Astrocyte (in vitro differentiated cells and primary cell): Measurements from ENCODE around the gene PLXNB2. TPM values are rescaled to one million over a fixed set of nuclear protein-coding genes. Genes with fewer than 3 reads are reported as not detected.

Source experiments
- DNase-seq: peaks from one replicate; pipeline ENCODE4 v3.0.0-alpha.2; 2010; ENCODE audit warnings: low read depth
- FAIRE-seq: peaks from 2 replicates; lab custom pipeline; 2011; peaks lifted over from hg19 to GRCh38; lab: Jason Lieb, UNC
- H2AFZ ChIP-seq: 2 replicates; pipeline ENCODE4 v1.6.0; 2012; ENCODE audit warnings: low read depth, low read length, inconsistent platforms
- H3K27ac ChIP-seq: 2 replicates; pipeline ENCODE4 v1.5.1; 2011; ENCODE audit warnings: low read depth, low read length, inconsistent platforms
- H3K27me3 ChIP-seq: 2 replicates; pipeline ENCODE4 v1.6.0; 2011; ENCODE audit warnings: low read length, inconsistent platforms; ENCODE audit not compliant: insufficient read depth
- H3K36me3 ChIP-seq: 2 replicates; pipeline ENCODE4 v1.5.1; 2011; ENCODE audit warnings: low read length, inconsistent platforms; ENCODE audit not compliant: insufficient read depth
- H3K4me1 ChIP-seq: 2 replicates; pipeline ENCODE4 v1.5.1; 2011; ENCODE audit warnings: low read length, inconsistent platforms; ENCODE audit not compliant: insufficient read depth
- H3K4me2 ChIP-seq: 2 replicates; pipeline ENCODE4 v1.6.0; 2012; ENCODE audit warnings: low read length, inconsistent platforms
- H3K4me3 ChIP-seq: 2 replicates; pipeline ENCODE4 v1.5.1; 2011; ENCODE audit warnings: low read depth, mild to moderate bottlenecking, low read length, inconsistent platforms; ENCODE audit not compliant: insufficient read depth
- H3K79me2 ChIP-seq: 2 replicates; pipeline ENCODE4 v1.6.0; 2012; ENCODE audit warnings: mild to moderate bottlenecking, low read length, inconsistent platforms; ENCODE audit not compliant: insufficient read depth
- H3K9ac ChIP-seq: 2 replicates; pipeline ENCODE4 v1.6.0; 2012; ENCODE audit warnings: mild to moderate bottlenecking, low read length, inconsistent platforms
- H3K9me3 ChIP-seq: 2 replicates; pipeline ENCODE4 v1.5.1; 2012; ENCODE audit warnings: low read depth, mild to moderate bottlenecking, low read length, inconsistent platforms; ENCODE audit not compliant: insufficient read depth
- H4K20me1 ChIP-seq: 2 replicates; pipeline ENCODE4 v1.6.0; 2012; ENCODE audit warnings: low read length, inconsistent platforms; ENCODE audit not compliant: insufficient read depth
- H3K27ac Mint-ChIP-seq: one replicate; pipeline ENCODE4 v1.8.0; 2021; ENCODE audit warnings: mild to moderate bottlenecking, mixed read lengths; ENCODE audit not compliant: unreplicated experiment
- H3K27me3 Mint-ChIP-seq: one replicate; pipeline ENCODE4 v1.8.0; 2021; ENCODE audit warnings: low read depth, mixed read lengths; ENCODE audit not compliant: unreplicated experiment
- H3K36me3 Mint-ChIP-seq: one replicate; pipeline ENCODE4 v1.8.0; 2021; ENCODE audit warnings: low read depth, mixed read lengths; ENCODE audit not compliant: unreplicated experiment
- H3K4me1 Mint-ChIP-seq: one replicate; pipeline ENCODE4 v1.8.0; 2021; ENCODE audit warnings: low read depth, mixed read lengths; ENCODE audit not compliant: unreplicated experiment
- H3K4me3 Mint-ChIP-seq: one replicate; pipeline ENCODE4 v1.8.0; 2021; ENCODE audit warnings: mild to moderate bottlenecking, moderate library complexity, mixed read lengths; ENCODE audit not compliant: unreplicated experiment
- H3K9me3 Mint-ChIP-seq: one replicate; pipeline ENCODE4 v1.8.0; 2021; ENCODE audit warnings: mild to moderate bottlenecking, mixed read lengths; ENCODE audit not compliant: unreplicated experiment
- CTCF ChIP-seq: IDR thresholded peaks from 2 replicates; pipeline ENCODE4 v1.5.1; 2011; ENCODE audit warnings: low read depth, mild to moderate bottlenecking, inconsistent platforms, low read length, moderate library complexity; ENCODE audit not compliant: insufficient read depth
- EZH2 ChIP-seq: IDR thresholded peaks from 2 replicates; pipeline ENCODE4 v1.6.1; 2012; ENCODE audit warnings: mild to moderate bottlenecking, low read length, inconsistent platforms; ENCODE audit not compliant: insufficient read depth
- total RNA-seq: library from RNA; stranded (reverse); gene quantifications from 2 replicates; pipeline ENCODE4 v1.2.1, GENCODE V29; 2021

The PLXNB2 gene
- total RNA-seq, 1 donor from 2014 or later = 327 TPM

- peaks cover 2% of the 10 kb centered on the region for H3K36me3 Mint-ChIP-seq
- no peaks in the 10 kb centered on the region for H3K9me3 ChIP-seq
- FAIRE-seq (no peak), DNase-seq (no peak)
- H3K27me3 Mint-ChIP-seq = no peaks in the 10 kb centered on the region
- TF ChIP-seq CTCF (no peak), EZH2 (no peak)
- H3K79me2 ChIP-seq = peaks cover 81% of the 10 kb centered on the region
- no peaks in the 10 kb centered on the region for H3K9me3 Mint-ChIP-seq
- peak overlapping the region; percentile 92 for H3K27ac Mint-ChIP-seq
- no peaks in the 10 kb centered on the region for H3K36me3 ChIP-seq
- H3K4me3 ChIP-seq = no peak overlapping the region
- peaks cover 59% of the 10 kb centered on the region for H4K20me1 ChIP-seq
- H3K4me1 ChIP-seq = peaks cover 70% of the 10 kb centered on the region
- H2AFZ ChIP-seq = no peak overlapping the region
- peak overlapping the region; percentile 50 for H3K27ac ChIP-seq
- H3K27me3 ChIP-seq = no peaks in the 10 kb centered on the region
- peaks cover 26% of the 10 kb centered on the region for H3K4me1 Mint-ChIP-seq
- H3K9ac ChIP-seq = peak overlapping the region; percentile 73
- H3K4me3 Mint-ChIP-seq = peak overlapping the region; percentile 81
- peak overlapping the region; percentile 100 for H3K4me2 ChIP-seq
Observed at GRCh38 chr22:50303848-50304527, 3.5 kb downstream of the PLXNB2 start.

- peaks cover 22% of the 10 kb centered on the region for H3K4me1 Mint-ChIP-seq
- no peak overlapping the region for H3K4me3 Mint-ChIP-seq
- H2AFZ ChIP-seq = no peak overlapping the region
- H3K36me3 Mint-ChIP-seq = peaks cover 2% of the 10 kb centered on the region
- peak overlapping the region; percentile 50 for H3K27ac ChIP-seq
- H3K27me3 Mint-ChIP-seq = no peaks in the 10 kb centered on the region
- no peaks in the 10 kb centered on the region for H3K9me3 Mint-ChIP-seq
- peak overlapping the region; percentile 100 for H3K4me2 ChIP-seq
- peaks cover 65% of the 10 kb centered on the region for H3K4me1 ChIP-seq
- H4K20me1 ChIP-seq = peaks cover 64% of the 10 kb centered on the region
- H3K9me3 ChIP-seq = no peaks in the 10 kb centered on the region
- TF ChIP-seq EZH2 (no peak), CTCF (no peak)
- no peak overlapping the region for H3K4me3 ChIP-seq
- no peaks in the 10 kb centered on the region for H3K27me3 ChIP-seq
- H3K36me3 ChIP-seq = no peaks in the 10 kb centered on the region
- peak overlapping the region; percentile 73 for H3K9ac ChIP-seq
- DNase-seq = no peak
- H3K79me2 ChIP-seq = peaks cover 86% of the 10 kb centered on the region
- H3K27ac Mint-ChIP-seq = no peak overlapping the region
- FAIRE-seq = no peak
Observed at GRCh38 chr22:50303515-50303847, 4.0 kb downstream of the PLXNB2 start.

- Histone ChIP-seq H3K27ac (no peak overlapping the region), H3K36me3 (no peaks in the 10 kb centered on the region), H3K79me2 (peaks cover 95% of the 10 kb centered on the region), H3K4me2 (peak overlapping the region; percentile 100), H3K4me1 (peaks cover 60% of the 10 kb centered on the region), H3K9ac (peak overlapping the region; percentile 73), H2AFZ (no peak overlapping the region), H3K27me3 (no peaks in the 10 kb centered on the region), H3K9me3 (no peaks in the 10 kb centered on the region), H3K4me3 (no peak overlapping the region), H4K20me1 (peaks cover 73% of the 10 kb centered on the region)
- Mint-ChIP-seq H3K27me3 (no peaks in the 10 kb centered on the region), H3K9me3 (no peaks in the 10 kb centered on the region), H3K4me1 (peaks cover 23% of the 10 kb centered on the region), H3K4me3 (no peak overlapping the region), H3K36me3 (peaks cover 2% of the 10 kb centered on the region), H3K27ac (peak overlapping the region; percentile 83)
- no peak for TF ChIP-seq CTCF
- no peak for TF ChIP-seq EZH2
- DNase-seq = no peak
- no peak for FAIRE-seq
Observed at GRCh38 chr22:50302564-50302963, 4.9 kb downstream of the PLXNB2 start.
